SK-N-MC (cell line): ENCODE data around the gene LYRM4.

Experiments
- EZH2 ChIP-seq: fragments of 200-600 bp; sonication (generic); IDR thresholded peaks from one replicate; pipeline ENCODE4 v1.6.1; 2017; ENCODE audit warnings: antibody characterized with exemption
- POLR2AphosphoS5 ChIP-seq: IDR thresholded peaks from 2 replicates; pipeline ENCODE4 v1.6.1; 2012; ENCODE audit warnings: mild to moderate bottlenecking, low read depth, low read length, borderline replicate concordance

- TF ChIP-seq EZH2: no peak
- TF ChIP-seq POLR2AphosphoS5: no peak
Observed at GRCh38 chr6:5201271-5201670, 59.5 kb downstream of the LYRM4 start.
